A549 (cell line): Measurements from ENCODE around the gene SLC35F3. TPM values are rescaled to one million over a fixed set of nuclear protein-coding genes. Genes with fewer than 3 reads are reported as not detected.

Experiments used
- ATAC-seq, 2 experiments: fragments of 200-7000 bp in 1 of 2; fragments of >200 bp in 1 of 2; cut with Nextera tagmentation in 1 of 2; cut with Tn5 transposase in 1 of 2; 3 replicates each; pipeline versions ENCODE4 v1.8.0 to v1.9.1; 2018 to 2020; ENCODE audit warnings: mild to moderate bottlenecking in 1 of 2, moderate library complexity in 1 of 2
- CTCF ChIA-PET: fragments of 300-600 bp; sonication (Branson Sonifier 250); formaldehyde crosslinking; extraction: SDS; loops from one replicate; lab custom pipeline; 2021; ENCODE audit warnings: antibody characterized with exemption, inconsistent platforms; lab: Yijun Ruan, JAX
- POLR2A ChIA-PET: fragments of 350-600 bp; formaldehyde crosslinking; extraction: SDS; loops from one replicate; lab custom pipeline; 2021; ENCODE audit warnings: antibody characterized with exemption, inconsistent platforms; lab: Yijun Ruan, JAX
- DNase-seq, 2 experiments: peaks; one replicate each; pipeline versions ENCODE4 v3.0.0 to v3.0.0-alpha.2; 2011 to 2016; ENCODE audit warnings: low read depth in 1 of 2, low spot score in 1 of 2
- FAIRE-seq: peaks from 2 replicates; lab custom pipeline; 2011; peaks lifted over from hg19 to GRCh38; lab: Jason Lieb, UNC
- H3K27ac ChIP-seq, 2 experiments: fragments of >200 bp; sonication (Bioruptor Twin); formaldehyde crosslinking; 3 replicates each; pipeline ENCODE4 v1.5.1; 2016 to 2017
- H3K4me1 ChIP-seq: fragments of >200 bp; sonication (Bioruptor Twin); formaldehyde crosslinking; 3 replicates; pipeline ENCODE4 v1.6.1; 2016
- H3K4me2 ChIP-seq: fragments of >200 bp; sonication (Bioruptor Twin); formaldehyde crosslinking; 3 replicates; pipeline ENCODE4 v1.6.1; 2016
- H3K4me3 ChIP-seq: fragments of >200 bp; sonication (Bioruptor Twin); formaldehyde crosslinking; 3 replicates; pipeline ENCODE4 v1.5.1; 2016
- H3K9me3 ChIP-seq: fragments of >200 bp; sonication (Bioruptor Twin); formaldehyde crosslinking; 3 replicates; pipeline ENCODE4 v1.6.1; 2016
- BCL3 ChIP-seq: fragments of >200 bp; sonication (Bioruptor Twin); formaldehyde crosslinking; IDR thresholded peaks from 3 replicates; pipeline ENCODE4 v1.6.1; 2016
- CBX2 ChIP-seq: fragments of 200-600 bp; sonication (generic); IDR thresholded peaks from 2 replicates; pipeline ENCODE4 v1.6.1; 2016; ENCODE audit warnings: low read depth, mild to moderate bottlenecking, borderline replicate concordance
- ELK1 ChIP-seq: fragments of 150-350 bp; IDR thresholded peaks from 2 replicates; pipeline ENCODE4 v1.6.1; 2014; ENCODE audit warnings: low read depth, mild to moderate bottlenecking, low read length
- FOSL2 ChIP-seq, 2 experiments: fragments of 450-650 bp in 1 of 2; fragments of >200 bp in 1 of 2; sonication (Bioruptor Twin) in 1 of 2; formaldehyde crosslinking; IDR thresholded peaks; 2 replicates each; pipeline versions ENCODE4 v1.5.0 to v1.6.1; 2016 to 2020; ENCODE audit warnings: mild to moderate bottlenecking in 1 of 2, moderate library complexity in 1 of 2
- FOXS1 ChIP-seq: fragments of 250-450 bp; sonication (Bioruptor Pico); IDR thresholded peaks from 2 replicates; pipeline ENCODE4 v1.5.0; 2020; ENCODE audit warnings: mild to moderate bottlenecking, moderate library complexity
- GATA3 ChIP-seq: IDR thresholded peaks from 2 replicates; pipeline ENCODE4 v1.6.1; 2012; ENCODE audit warnings: borderline replicate concordance
- HMGXB4 ChIP-seq: fragments of 250-450 bp; sonication (Bioruptor Pico); IDR thresholded peaks from 2 replicates; pipeline ENCODE4 v1.5.0; 2021; ENCODE audit warnings: mild to moderate bottlenecking, moderate library complexity, borderline replicate concordance
- HOXA7 ChIP-seq: fragments of 250-450 bp; sonication (Bioruptor Pico); IDR thresholded peaks from 2 replicates; pipeline ENCODE4 v1.5.0; 2020; ENCODE audit warnings: mild to moderate bottlenecking, moderate library complexity
- HOXB5 ChIP-seq: fragments of 250-450 bp; sonication (Bioruptor Pico); IDR thresholded peaks from 2 replicates; pipeline ENCODE4 v1.5.0; 2020; ENCODE audit warnings: mild to moderate bottlenecking, moderate library complexity
- JUN ChIP-seq, 2 experiments: fragments of >200 bp; sonication (Bioruptor Twin); formaldehyde crosslinking; IDR thresholded peaks; 2 replicates in 1 of 2; 3 replicates in 1 of 2; pipeline ENCODE4 v1.6.1; 2016 to 2017
- MAFK ChIP-seq: fragments of 450-650 bp; IDR thresholded peaks from 2 replicates; pipeline ENCODE4 v1.6.1; 2014; ENCODE audit not compliant: partially characterized antibody
- RARB ChIP-seq: fragments of 250-450 bp; sonication (Bioruptor Pico); IDR thresholded peaks from 2 replicates; pipeline ENCODE4 v1.8.0; 2021; ENCODE audit warnings: mild to moderate bottlenecking, moderate library complexity
- REST ChIP-seq: fragments of 200-600 bp; sonication (generic); IDR thresholded peaks from 2 replicates; pipeline ENCODE4 v1.6.1; 2016; ENCODE audit warnings: antibody characterized with exemption, mild to moderate bottlenecking, moderate library complexity
- RFX5 ChIP-seq: fragments of 450-650 bp; IDR thresholded peaks from 2 replicates; pipeline ENCODE4 v1.7.1; 2014; ENCODE audit warnings: antibody characterized with exemption, mild to moderate bottlenecking, moderate library complexity
- SREBF2 ChIP-seq: fragments of 450-650 bp; IDR thresholded peaks from 2 replicates; pipeline ENCODE4 v1.6.1; 2014; ENCODE audit warnings: mild to moderate bottlenecking, moderate library complexity
- TP53 ChIP-seq: fragments of 250-450 bp; sonication (Bioruptor Pico); IDR thresholded peaks from 2 replicates; pipeline ENCODE4 v1.5.0; 2021; ENCODE audit warnings: mild to moderate bottlenecking, moderate library complexity
- ZC3H11A ChIP-seq: fragments of 450-650 bp; IDR thresholded peaks from 2 replicates; pipeline ENCODE4 v1.6.1; 2014; ENCODE audit warnings: antibody characterized with exemption, mild to moderate bottlenecking
- ZFP36 ChIP-seq: fragments of 450-650 bp; IDR thresholded peaks from 2 replicates; pipeline ENCODE4 v1.6.1; 2014; ENCODE audit warnings: borderline replicate concordance; ENCODE audit not compliant: partially characterized antibody
- WGBS: methylation state at CpG from one replicate; pipeline ENCODE4 v1.1.6; 2017; ENCODE audit errors: missing lambda C conversion rate; 5-methylcytosine and 5-hydroxymethylcytosine counted together
- polyA plus RNA-seq, 4 experiments: library from polyadenylated mRNA; depleted of rRNA in 3 of 4; stranded (reverse); fragments of >200 nt; fragmentation: RNase III in 1 of 4; extraction: RNeasy Plus Mini Kit Qiagen cat#74134 plus additional on column Dnase treatment in 1 of 4; gene quantifications; 2 replicates in 3 of 4; 3 replicates in 1 of 4; pipeline ENCODE4 v1.2.3, GENCODE V29; 2011 to 2017

The SLC35F3 gene
- polyA plus RNA-seq, 2 of the 4 experiments (the other 2 are of a cell fraction): 5.5 to 7.8 TPM

GRCh38 chr1:233873666-233874065, 30.8 kb upstream of the SLC35F3 start (continued):
- TF ChIP-seq REST (no peak), CBX2 (no peak), RFX5 (no peak), MAFK (no peak), JUN (IDR thresholded peaks at IDR 0.05) (no peak)
- TF ChIP-seq, all 56 proteins: peak for 0

GRCh38 chr1:233879841-233880240, 24.6 kb upstream of the SLC35F3 start:
- FAIRE-seq (peak; percentile 49), DNase-seq (no peak), ATAC-seq (no peak)
- peaks cover 1% of the 10 kb centered on the region; the same call in 1 of the 3 replicates for H3K4me1 ChIP-seq
- H3K27ac ChIP-seq: no peak overlapping the region
- 9% methylated on average over 3 of the region's 3 CpGs for WGBS
- ChIA-PET POLR2A (no interaction called here), CTCF (interaction anchor here (0.8 kb wide), 1 partner anchor 439 kb away, joined by 3 read pairs; no protein-coding TSS in a partner anchor)
- H3K9me3 ChIP-seq: no peaks in the 10 kb centered on the region
- no peak overlapping the region for H3K4me3 ChIP-seq
- TF ChIP-seq ELK1 (no peak), SREBF2 (no peak), FOXS1 (CRISPR knock-in tag) (no peak), HMGXB4 (CRISPR knock-in tag) (no peak), FOSL2 (IDR thresholded peaks at IDR 0.05) (no peak), FOSL2 (CRISPR knock-in tag; IDR thresholded peaks at IDR 0.05) (no peak), RFX5 (no peak), GATA3 (no peak), ZC3H11A (no peak)
- H3K4me2 ChIP-seq: no peak overlapping the region

- ChIA-PET POLR2A (no interaction called here), CTCF (no interaction called here)
- FAIRE-seq (no peak), DNase-seq (no peak), ATAC-seq (no peak)
- no peaks in the 10 kb centered on the region for H3K9me3 ChIP-seq
- no peak overlapping the region for H3K27ac ChIP-seq
- no peak for TF ChIP-seq HOXA7 (CRISPR knock-in tag)
- TF ChIP-seq HOXB5: no peak
- TF ChIP-seq ZFP36: no peak
- TF ChIP-seq BCL3: no peak
- no peak for TF ChIP-seq TP53 (CRISPR knock-in tag)
- TF ChIP-seq RARB: no peak
- TF ChIP-seq REST: no peak
- peaks cover 16% of the 10 kb centered on the region; the same call in 2 of the 3 replicates for H3K4me1 ChIP-seq
- WGBS: 75% methylated on average over 3 of the region's 3 CpGs
- H3K4me2 ChIP-seq: no peak overlapping the region
- H3K4me3 ChIP-seq: no peak overlapping the region
Observed at GRCh38 chr1:233883671-233884070, 20.8 kb upstream of the SLC35F3 start.
